GM21737 (cell line): ENCODE results near the gene SLC33A1.

Experiments
- ATAC-seq: cut with Tn5 transposase; IDR thresholded peaks from one replicate; pipeline ENCODE4 v1.9.1; 2021; ENCODE audit warnings: mild to moderate bottlenecking, moderate library complexity; ENCODE audit not compliant: unreplicated experiment

Gene SLC33A1

DNA sequence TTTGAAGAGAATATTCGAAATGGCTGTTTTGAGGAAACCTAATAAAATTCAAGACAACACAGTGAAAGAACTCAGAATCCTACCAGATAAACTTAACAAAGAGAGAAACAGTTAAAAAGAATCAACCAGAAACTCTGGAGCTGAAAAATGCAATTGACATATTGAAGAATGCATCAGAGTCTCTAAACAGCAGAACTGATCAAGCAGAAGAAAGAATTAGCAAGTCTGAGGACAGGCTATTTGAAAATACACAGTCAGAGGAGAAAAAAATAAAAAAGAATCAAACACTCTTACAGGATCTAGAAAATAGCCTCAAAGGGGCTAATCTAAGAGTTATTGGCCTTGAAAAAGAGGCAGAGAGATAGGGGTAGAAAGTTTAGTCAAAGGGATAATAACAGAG is 61.7 kb downstream of the SLC33A1 start:
- no peak for ATAC-seq

DNA sequence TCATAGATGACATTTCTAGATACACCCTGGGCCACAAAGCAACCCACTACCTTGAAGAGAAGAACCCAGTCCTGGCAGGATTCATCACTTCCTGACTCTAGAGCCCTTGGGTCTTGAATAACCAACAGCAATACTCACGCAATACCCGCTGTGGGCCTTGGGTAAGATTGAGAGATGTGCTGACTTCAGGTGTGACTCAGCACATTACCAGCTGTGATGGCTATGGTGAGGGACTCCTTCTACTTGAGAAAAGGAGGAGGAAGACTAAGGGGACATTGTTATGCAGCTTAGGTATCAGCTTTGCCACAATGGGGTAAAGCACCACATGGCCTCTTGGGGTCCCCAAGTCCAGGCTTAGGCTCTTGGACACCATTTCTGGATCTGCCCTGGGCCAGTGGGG is 63.0 kb downstream of the SLC33A1 start:
- ATAC-seq: no peak

- no peak for ATAC-seq
Measured at GRCh38 chr3:155790272-155790925, 63.8 kb downstream of the SLC33A1 start.

DNA sequence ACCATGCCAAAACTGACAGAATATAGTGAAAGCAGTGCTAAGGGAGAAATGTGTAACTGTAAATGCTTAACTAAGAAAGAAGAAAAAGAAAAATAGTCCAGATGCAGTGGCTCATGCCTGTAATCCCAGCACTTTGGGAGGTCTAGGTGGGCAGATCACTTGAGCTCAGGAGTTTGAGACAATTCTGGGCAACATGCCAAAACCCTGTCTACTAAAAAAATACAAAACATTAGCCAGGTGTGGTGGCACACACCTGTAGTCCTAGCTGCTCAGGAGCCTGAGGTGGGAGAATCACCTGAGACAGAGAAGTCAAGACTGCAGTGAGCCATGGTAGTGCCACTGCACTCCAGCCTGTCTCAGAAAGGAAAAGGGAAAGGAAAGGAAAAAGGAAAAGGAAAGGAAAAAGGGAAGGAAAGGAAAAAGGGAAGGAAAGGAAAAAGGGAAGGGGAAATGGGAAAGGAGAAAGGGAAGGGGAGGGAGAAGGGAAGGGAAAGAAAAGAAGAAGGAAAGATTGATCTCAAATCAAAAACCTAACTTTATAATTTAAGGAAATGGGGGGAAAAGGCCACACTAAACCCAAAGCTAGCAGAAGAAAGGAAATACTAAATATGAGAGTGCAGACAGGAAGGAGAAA is 68.4 kb downstream of the SLC33A1 start:
- no peak for ATAC-seq

GRCh38 chr3:155782390-155782953 is 71.8 kb downstream of the SLC33A1 start:
- ATAC-seq: no peak

DNA sequence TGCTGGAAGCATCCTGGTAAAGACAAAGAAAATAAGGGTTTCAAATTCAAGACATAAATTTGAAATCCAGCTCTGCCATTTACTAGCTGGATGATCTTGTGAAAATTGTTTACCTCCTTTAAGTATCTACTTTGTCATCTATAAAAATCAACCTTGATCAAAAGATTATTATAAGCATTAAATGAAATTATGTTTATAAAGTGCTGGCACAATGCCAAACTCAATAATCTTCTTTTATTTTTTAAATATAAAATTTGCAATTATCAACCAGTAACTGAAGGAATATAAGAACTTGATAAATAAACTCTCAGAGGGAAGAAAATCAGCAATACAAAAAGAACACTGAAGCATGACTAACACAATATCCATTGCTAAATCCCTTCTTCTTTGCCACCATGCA is 73.9 kb downstream of the SLC33A1 start:
- no peak for ATAC-seq

DNA sequence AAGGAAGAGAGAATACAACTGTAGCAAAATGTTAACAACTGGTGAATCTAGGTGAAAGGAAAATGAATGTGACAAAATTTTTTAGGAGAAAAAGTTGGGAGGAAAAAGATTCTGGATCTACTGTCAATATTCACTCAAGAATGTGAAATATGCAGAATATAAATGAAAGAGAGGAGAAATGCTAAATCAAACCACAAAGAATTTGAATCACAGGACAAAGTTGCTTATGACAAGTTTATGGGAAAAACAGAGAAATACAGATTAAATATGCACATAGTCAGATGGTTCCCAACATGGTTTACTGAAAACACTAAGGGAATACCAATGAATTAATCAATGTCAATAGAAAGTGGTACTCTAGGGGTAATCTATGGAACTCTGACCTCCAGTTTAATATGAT is 75.8 kb downstream of the SLC33A1 start:
- no peak for ATAC-seq

DNA sequence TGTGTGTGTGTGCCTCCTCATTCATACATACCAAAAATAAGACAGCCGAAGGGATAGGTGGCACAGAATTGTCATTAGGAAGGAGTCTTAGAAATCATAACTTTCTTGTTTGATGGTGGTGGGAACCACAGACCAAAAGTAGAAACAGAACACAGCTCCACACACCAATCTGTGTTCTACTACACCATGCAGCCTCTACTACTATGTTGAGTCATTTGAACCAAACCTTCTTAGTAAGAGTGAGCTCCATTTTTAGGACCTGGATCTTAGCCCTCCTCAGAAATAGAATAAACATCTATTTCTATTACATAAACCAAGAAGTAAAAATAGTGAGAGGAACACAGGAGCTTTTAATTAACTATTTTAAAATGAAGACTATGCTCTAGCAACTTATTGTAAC is 81.4 kb downstream of the SLC33A1 start:
- no peak for ATAC-seq

DNA sequence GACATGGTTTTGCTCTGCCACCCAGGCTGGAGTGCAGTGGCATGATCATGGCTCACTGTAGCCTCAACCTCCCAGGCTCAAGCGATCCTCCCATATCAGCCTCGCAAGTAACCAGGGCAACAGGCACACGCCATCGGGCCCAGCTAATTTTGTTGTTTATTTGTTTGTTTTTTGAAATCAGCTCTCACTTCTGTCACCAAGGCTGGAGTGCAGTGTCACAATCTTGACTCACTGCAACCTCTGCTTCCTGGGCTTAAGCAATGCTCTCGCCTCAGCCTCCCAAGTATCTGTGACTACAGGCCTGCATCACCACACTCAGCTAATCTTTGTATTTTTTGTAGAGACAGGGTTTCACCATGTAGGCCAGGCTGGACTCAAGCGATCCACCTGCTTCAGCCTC is 83.1 kb downstream of the SLC33A1 start:
- ATAC-seq: no peak
